Measurements from ENCODE around the gene PPP1R3E. TPM values are rescaled to one million over a fixed set of nuclear protein-coding genes. Genes with fewer than 3 reads are reported as not detected.
"Not testable (repeated sequence)": the region's sequence is repeated elsewhere in the genome, so short reads cannot be mapped to it uniquely, and the experiment has no call there.

The PPP1R3E gene
- 19.1 TPM for polyA plus RNA-seq (2012; ENCODE audit: insufficient read depth, insufficient read length)

GRCh38 chr14:23302290-23303225 lies at the start of gene PPP1R3E:
Gene PPP1R3E (minus strand): TSS chr14:23302859. CDS start chr14:23302576, 283 bp downstream.
- peak; percentile 73 for DNase-seq (ENCODE audit: low read depth, low spot score)

GRCh38 chr14:23351681-23352505 lies 49.2 kb upstream of the PPP1R3E start:
- DNase-seq (ENCODE audit: low read depth, low spot score): no peak
- peak overlapping the region; percentile 56 for H3K4me3 ChIP-seq (ENCODE audit: low read length)

More at GRCh38 chr14:23302290-23303225, at the start of gene PPP1R3E:
- peak within 1 kb of the TSS; percentile 79 for H3K4me3 ChIP-seq (ENCODE audit: low read length)

GRCh38 chr14:23349156-23349845 lies 46.6 kb upstream of the PPP1R3E start:
- DNase-seq (ENCODE audit: low read depth, low spot score): no peak
- H3K4me3 ChIP-seq (ENCODE audit: low read length): no peak overlapping the region

GRCh38 chr14:23348297-23348655 lies 45.6 kb upstream of the PPP1R3E start:
- no peak for DNase-seq (ENCODE audit: low read depth, low spot score)
- no peak overlapping the region for H3K4me3 ChIP-seq (ENCODE audit: low read length)

- H3K4me3 ChIP-seq (ENCODE audit: low read length): no peak overlapping the region
- DNase-seq (ENCODE audit: low read depth, low spot score): no peak
Measured at GRCh38 chr14:23347406-23348296, 45.0 kb upstream of the PPP1R3E start.

GRCh38 chr14:23346693-23347405 lies 44.2 kb upstream of the PPP1R3E start:
- no peak for DNase-seq (ENCODE audit: low read depth, low spot score)
- H3K4me3 ChIP-seq (ENCODE audit: low read length): no peak overlapping the region

- DNase-seq (ENCODE audit: low read depth, low spot score): no peak
- no peak overlapping the region for H3K4me3 ChIP-seq (ENCODE audit: low read length)
Measured at GRCh38 chr14:23345987-23346692, 43.5 kb upstream of the PPP1R3E start.

GRCh38 chr14:23344481-23344880 lies 41.8 kb upstream of the PPP1R3E start:
- DNase-seq (ENCODE audit: low read depth, low spot score): no peak
- no peak overlapping the region for H3K4me3 ChIP-seq (ENCODE audit: low read length)

- H3K4me3 ChIP-seq (ENCODE audit: low read length): no peak overlapping the region
- no peak for DNase-seq (ENCODE audit: low read depth, low spot score)
Measured at GRCh38 chr14:23339506-23340268, 37.0 kb upstream of the PPP1R3E start.

- H3K4me3 ChIP-seq (ENCODE audit: low read length): no peak overlapping the region
- no peak for DNase-seq (ENCODE audit: low read depth, low spot score)
Measured at GRCh38 chr14:23335623-23336022, 33.0 kb upstream of the PPP1R3E start.

- DNase-seq (ENCODE audit: low read depth, low spot score): peak; percentile 72
- H3K4me3 ChIP-seq (ENCODE audit: low read length): no peak overlapping the region
Measured at GRCh38 chr14:23327947-23328744, 25.5 kb upstream of the PPP1R3E start.

GRCh38 chr14:23326491-23327332 lies 24.1 kb upstream of the PPP1R3E start:
- DNase-seq (ENCODE audit: low read depth, low spot score): no peak
- no peak overlapping the region for H3K4me3 ChIP-seq (ENCODE audit: low read length)

GRCh38 chr14:23325746-23326145 lies 23.1 kb upstream of the PPP1R3E start:
- not testable (repeated sequence) for DNase-seq (ENCODE audit: low read depth, low spot score); H3K4me3 ChIP-seq (ENCODE audit: low read length)

- DNase-seq (ENCODE audit: low read depth, low spot score): no peak
- H3K4me3 ChIP-seq (ENCODE audit: low read length): no peak overlapping the region
Measured at GRCh38 chr14:23324993-23325392, 22.3 kb upstream of the PPP1R3E start.

GRCh38 chr14:23324455-23324846 lies 21.8 kb upstream of the PPP1R3E start:
- DNase-seq (ENCODE audit: low read depth, low spot score): no peak
- no peak overlapping the region for H3K4me3 ChIP-seq (ENCODE audit: low read length)

Measured in Jurkat, Clone E6-1 (cell line).